ENCODE data around the gene INPP4B. TPM values are rescaled to one million over a fixed set of nuclear protein-coding genes. Genes with fewer than 3 reads are reported as not detected.

Gene INPP4B
- total RNA-seq, 1 experiment from 2014 or later: 114 TPM

- no peak overlapping the region for H3K27ac Mint-ChIP-seq (ENCODE audit: unreplicated experiment)
- BruUV-seq (replicated peaks): no TSS peak
- H3K9me3 Mint-ChIP-seq (ENCODE audit: low read depth, unreplicated experiment): peaks cover 5% of the 10 kb centered on the region
- CTCF ChIA-PET: no interaction called here
- intact Hi-C loops (cut with micrococcal nuclease; ENCODE audit: unreplicated experiment): loop anchor here (5.0 to 10.0 kb wide), 2 partner anchors 232 to 750 kb away; no protein-coding TSS in a partner anchor
- no peak for DNase-seq
- peaks cover 17% of the 10 kb centered on the region for H3K36me3 Mint-ChIP-seq (ENCODE audit: insufficient read depth, unreplicated experiment)
- H3K27me3 Mint-ChIP-seq (ENCODE audit: unreplicated experiment): no peaks in the 10 kb centered on the region
- no peak for TF ChIP-seq CTCF (IDR thresholded peaks at IDR 0.05; ENCODE audit: unreplicated experiment)
- H3K4me3 Mint-ChIP-seq (ENCODE audit: low read depth, unreplicated experiment): no peak overlapping the region
- H3K4me1 Mint-ChIP-seq (ENCODE audit: low read depth, unreplicated experiment): peaks cover 36% of the 10 kb centered on the region
These were observed 749.1 kb downstream of the INPP4B start for GRCh38 chr4:142097015-142097414.

DNA sequence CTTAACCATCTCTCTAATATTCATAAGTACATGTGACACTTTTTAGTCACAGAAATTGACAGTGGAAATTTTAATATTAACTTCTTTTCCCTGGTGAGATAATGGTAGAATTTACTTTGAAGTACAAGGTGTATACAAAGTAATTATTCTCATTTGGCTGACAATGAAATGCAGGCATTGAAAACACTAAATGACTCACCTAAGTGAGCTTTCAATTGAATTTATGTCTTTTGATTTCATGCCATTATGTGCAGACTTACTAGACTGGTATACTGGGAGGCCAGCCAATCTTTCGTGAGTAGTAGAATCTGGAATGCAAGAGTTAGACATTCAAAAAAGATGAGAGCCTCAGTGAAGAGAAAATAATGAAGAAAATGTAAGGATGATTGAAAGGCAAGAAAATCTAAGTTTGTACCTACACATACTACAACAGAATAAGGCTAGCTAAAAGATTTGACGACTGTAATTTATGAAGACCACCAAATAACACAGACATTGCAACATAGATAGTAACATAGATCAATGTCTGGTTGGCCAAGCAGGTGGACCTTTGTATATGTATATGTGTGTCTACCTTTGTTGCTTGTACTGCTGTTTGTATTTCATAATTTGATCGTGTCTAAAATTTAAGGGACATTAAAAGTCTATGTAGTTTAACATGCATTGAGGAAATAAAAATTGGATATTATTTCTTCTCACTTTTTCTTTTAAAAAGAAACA is 750.1 kb downstream of the INPP4B start:
- no peaks in the 10 kb centered on the region for H3K27me3 Mint-ChIP-seq (ENCODE audit: unreplicated experiment)
- H3K9me3 Mint-ChIP-seq (ENCODE audit: low read depth, unreplicated experiment): peaks cover 5% of the 10 kb centered on the region
- peaks cover 36% of the 10 kb centered on the region for H3K4me1 Mint-ChIP-seq (ENCODE audit: low read depth, unreplicated experiment)
- intact Hi-C loops (cut with micrococcal nuclease; ENCODE audit: unreplicated experiment): loop anchor here (5.0 to 10.0 kb wide), 2 partner anchors 231 to 749 kb away; no protein-coding TSS in a partner anchor
- peak; percentile 55 for DNase-seq
- TF ChIP-seq CTCF (IDR thresholded peaks at IDR 0.05; ENCODE audit: unreplicated experiment): no peak
- H3K36me3 Mint-ChIP-seq (ENCODE audit: insufficient read depth, unreplicated experiment): peaks cover 17% of the 10 kb centered on the region
- BruUV-seq (replicated peaks): no TSS peak
- H3K27ac Mint-ChIP-seq (ENCODE audit: unreplicated experiment): peak overlapping the region; percentile 82
- CTCF ChIA-PET: interaction anchor here (0.9 kb wide), 1 partner anchor 31 kb away, joined by 3 read pairs; no protein-coding TSS in a partner anchor
- H3K4me3 Mint-ChIP-seq (ENCODE audit: low read depth, unreplicated experiment): peak overlapping the region; percentile 18

- intact Hi-C loops (cut with micrococcal nuclease; ENCODE audit: unreplicated experiment): loop anchor here (10.0 kb wide), 1 partner anchor 228 kb away; no protein-coding TSS in a partner anchor
- Mint-ChIP-seq H3K4me1 (ENCODE audit: low read depth, unreplicated experiment) (peaks cover 24% of the 10 kb centered on the region), H3K27ac (ENCODE audit: unreplicated experiment) (no peak overlapping the region), H3K27me3 (ENCODE audit: unreplicated experiment) (no peaks in the 10 kb centered on the region), H3K9me3 (ENCODE audit: low read depth, unreplicated experiment) (peaks cover 2% of the 10 kb centered on the region), H3K4me3 (ENCODE audit: low read depth, unreplicated experiment) (no peak overlapping the region), H3K36me3 (ENCODE audit: insufficient read depth, unreplicated experiment) (peaks cover 13% of the 10 kb centered on the region)
- CTCF ChIA-PET: no interaction called here
- BruUV-seq (replicated peaks): no TSS peak
- no peak for TF ChIP-seq CTCF (IDR thresholded peaks at IDR 0.05; ENCODE audit: unreplicated experiment)
- no peak for DNase-seq
These were observed 753.2 kb downstream of the INPP4B start for GRCh38 chr4:142092941-142093340.

DNA sequence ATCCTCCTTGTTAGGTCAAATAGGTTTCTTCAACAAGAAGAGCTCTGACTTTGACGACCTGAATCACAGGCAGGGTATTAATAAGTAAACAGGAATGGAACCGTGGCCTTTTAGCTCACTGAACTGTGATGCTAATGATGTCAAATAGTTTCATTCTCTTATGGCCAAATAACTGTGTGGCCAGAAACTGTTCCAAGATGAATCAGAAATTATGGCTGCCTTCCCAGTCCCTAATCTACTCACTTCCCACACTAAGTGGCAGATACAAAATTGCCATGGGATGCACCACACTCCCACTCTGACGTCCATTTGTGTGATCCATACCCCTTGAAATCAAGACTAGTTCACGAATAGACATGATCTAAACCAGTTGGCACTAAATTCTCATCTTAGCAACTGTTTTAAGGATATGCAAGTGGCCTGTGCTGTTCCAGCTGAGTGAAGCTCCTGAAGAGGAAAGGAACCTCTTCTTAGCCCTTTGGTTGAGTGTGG is 754.4 kb downstream of the INPP4B start:
- Mint-ChIP-seq H3K9me3 (ENCODE audit: low read depth, unreplicated experiment) (no peaks in the 10 kb centered on the region), H3K27ac (ENCODE audit: unreplicated experiment) (no peak overlapping the region), H3K4me3 (ENCODE audit: low read depth, unreplicated experiment) (no peak overlapping the region), H3K4me1 (ENCODE audit: low read depth, unreplicated experiment) (peaks cover 24% of the 10 kb centered on the region), H3K27me3 (ENCODE audit: unreplicated experiment) (no peaks in the 10 kb centered on the region), H3K36me3 (ENCODE audit: insufficient read depth, unreplicated experiment) (peaks cover 16% of the 10 kb centered on the region)
- DNase-seq: no peak
- CTCF ChIA-PET: interaction anchor here (0.8 kb wide), 1 partner anchor 935 kb away, joined by 3 read pairs; no protein-coding TSS in a partner anchor
- intact Hi-C loops (cut with micrococcal nuclease; ENCODE audit: unreplicated experiment): loop anchor here (10.0 kb wide), 1 partner anchor 227 kb away; no protein-coding TSS in a partner anchor
- no peak for TF ChIP-seq CTCF (IDR thresholded peaks at IDR 0.05; ENCODE audit: unreplicated experiment)
- BruUV-seq (replicated peaks): no TSS peak
